Measurements from ENCODE around the gene GAREM2. TPM values are rescaled to one million over a fixed set of nuclear protein-coding genes. Genes with fewer than 3 reads are reported as not detected.

Gene GAREM2
- total and polyA plus RNA-seq, 2 donors (not counting 3 experiments of a cell fraction or from before 2014, with no cell fraction given) = 3.1 to 3.7 TPM

GRCh38 chr2:26130763-26131162 is 42.1 kb upstream of the GAREM2 start:
- no peak for TF ChIP-seq JUN (IDR thresholded peaks at IDR 0.05; ENCODE audit: borderline replicate concordance, insufficient read depth, insufficient read length, low read depth)
- TF ChIP-seq GATA2 (IDR thresholded peaks at IDR 0.05; ENCODE audit: insufficient read depth, insufficient read length, low read depth, low read length) = no peak
- TF ChIP-seq POLR2AphosphoS5 (IDR thresholded peaks at IDR 0.05; ENCODE audit: insufficient read depth, low read depth, low read length) = no peak
- no peak for TF ChIP-seq MYC (IDR thresholded peaks at IDR 0.05; ENCODE audit: low read depth, low read length)
- TF ChIP-seq EZH2 (IDR thresholded peaks at IDR 0.05; ENCODE audit: borderline replicate concordance, low read depth, low read length, severe bottlenecking) = no peak
- TF ChIP-seq CTCF (IDR thresholded peaks at IDR 0.05; ENCODE audit: extremely low read depth in 1 of 2, insufficient read depth in 1 of 2, low read depth in 1 of 2, low read length in 2 of 2) = no peak
- TF ChIP-seq, protein P1, sequence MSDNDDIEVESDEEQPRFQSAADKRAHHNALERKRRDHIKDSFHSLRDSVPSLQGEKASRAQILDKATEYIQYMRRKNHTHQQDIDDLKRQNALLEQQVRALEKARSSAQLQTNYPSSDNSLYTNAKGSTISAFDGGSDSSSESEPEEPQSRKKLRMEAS (IDR thresholded peaks at IDR 0.05; ENCODE audit: insufficient read depth, insufficient read length) = no peak
- TF ChIP-seq POLR2A (IDR thresholded peaks at IDR 0.05; ENCODE audit: low read depth, low read length) = no peak
- no peak for TF ChIP-seq FOS (IDR thresholded peaks at IDR 0.05; ENCODE audit: borderline replicate concordance, insufficient read depth, low read length)
- no peaks in the 10 kb centered on the region for H4K20me1 ChIP-seq (replicated peaks; ENCODE audit: control insufficient read depth, extremely low read depth, insufficient read depth, low read length)
- H3K27ac ChIP-seq (ENCODE audit: insufficient read depth, low read depth, low read length) = no peak overlapping the region
- no peaks in the 10 kb centered on the region for H3K9me3 ChIP-seq (replicated peaks; ENCODE audit: control insufficient read depth, insufficient read depth, low read length)
- ChIA-PET POLR2A (no interaction called here), CTCF (no interaction called here)
- DNase-seq (ENCODE audit: low read depth, low spot score) (no peak), FAIRE-seq (no peak)
- peaks cover 20% of the 10 kb centered on the region for H3K79me2 ChIP-seq (ENCODE audit: control insufficient read depth, insufficient read depth, low read length)
- peaks cover 0 to 6% of the 10 kb centered on the region in 2 experiments for H3K36me3 ChIP-seq (ENCODE audit: control insufficient read depth in 2 of 2, extremely low read depth in 1 of 2, insufficient read depth in 2 of 2, low read length in 2 of 2)
- no peaks in the 10 kb centered on the region for H3K9me1 ChIP-seq (replicated peaks; ENCODE audit: control insufficient read depth, extremely low read depth, insufficient read depth, low read length)
- no peak overlapping the region for H2AFZ ChIP-seq (ENCODE audit: low read depth, low read length)
- H3K9ac ChIP-seq (replicated peaks; ENCODE audit: extremely low read depth, insufficient read depth, low read length) = no peak overlapping the region
- no peak overlapping the region for H3K4me2 ChIP-seq (ENCODE audit: insufficient read depth, low read length)
- H3K27me3 ChIP-seq (ENCODE audit: control insufficient read depth in 2 of 2, insufficient read depth in 2 of 2, low read length in 2 of 2) = no peaks in the 10 kb centered on the region
- no peak overlapping the region for H3K4me3 ChIP-seq (replicated peaks in 1 of 3; ENCODE audit: insufficient read depth in 1 of 3, low read depth in 1 of 3, low read length in 3 of 3)
- no TSS peak for BruUV-seq (replicated peaks)
- H3K4me1 ChIP-seq (ENCODE audit: control insufficient read depth, extremely low read depth, insufficient read depth, low read length) = no peaks in the 10 kb centered on the region
- intact Hi-C loops (cut with micrococcal nuclease) = no loop called here
- dilution Hi-C loops (cut with MboI; ENCODE audit: extremely low pct_ligation_motif_present, low sequenced_read_pairs) = no loop called here

All from endothelial cell of umbilical vein (primary cell).